Endothelial cell (in vitro differentiated cells): Measurements from ENCODE around the gene MICAL3. TPM values are rescaled to one million over a fixed set of nuclear protein-coding genes. Genes with fewer than 3 reads are reported as not detected.
A peak's percentile ranks its signal among the peaks of the same experiment; 100 is the strongest.

ENCODE experiments used
- DNase-seq: peaks from one replicate; pipeline ENCODE4 v3.0.0; 2021; ENCODE audit warnings: low spot score
- H3K27ac Mint-ChIP-seq: one replicate; pipeline ENCODE4 v1.8.0; 2021; ENCODE audit warnings: mixed read lengths, inconsistent platforms; ENCODE audit not compliant: unreplicated experiment
- H3K27me3 Mint-ChIP-seq: one replicate; pipeline ENCODE4 v1.8.0; 2021; ENCODE audit warnings: mild to moderate bottlenecking, moderate library complexity, mixed read lengths, inconsistent platforms; ENCODE audit not compliant: unreplicated experiment
- H3K36me3 Mint-ChIP-seq: one replicate; pipeline ENCODE4 v1.8.0; 2021; ENCODE audit warnings: mild to moderate bottlenecking, low read depth, mixed read lengths, inconsistent platforms; ENCODE audit not compliant: unreplicated experiment
- H3K4me1 Mint-ChIP-seq: one replicate; pipeline ENCODE4 v1.8.0; 2021; ENCODE audit warnings: mild to moderate bottlenecking, mixed read lengths, inconsistent platforms; ENCODE audit not compliant: unreplicated experiment
- H3K4me3 Mint-ChIP-seq: one replicate; pipeline ENCODE4 v1.8.0; 2021; ENCODE audit warnings: mild to moderate bottlenecking, mixed read lengths, inconsistent platforms; ENCODE audit not compliant: unreplicated experiment
- H3K9me3 Mint-ChIP-seq: one replicate; pipeline ENCODE4 v1.8.0; 2021; ENCODE audit warnings: mixed read lengths, inconsistent platforms; ENCODE audit not compliant: unreplicated experiment
- CTCF ChIP-seq: fragments of 200-600 bp; sonication (generic); IDR thresholded peaks from one replicate; pipeline ENCODE4 v1.5.0; 2021; ENCODE audit warnings: antibody characterized with exemption; ENCODE audit not compliant: unreplicated experiment
- total RNA-seq: library from RNA; stranded (reverse); fragmentation: NEBNext Ultra II Directional; extraction: Animal tissue kit (Norgen Biotek cat#: 25700); gene quantifications from one replicate; pipeline ENCODE4 v1.2.1, GENCODE V29; 2021; ENCODE audit not compliant: unreplicated experiment

Gene MICAL3
- total RNA-seq, 1 donor from 2014 or later = 54.3 TPM

GRCh38 chr22:17956630-17957029, 67.7 kb downstream of the MICAL3 start:
- H3K27me3 Mint-ChIP-seq = peaks cover 6% of the 10 kb centered on the region
- H3K27ac Mint-ChIP-seq = no peak overlapping the region
- peaks cover 13% of the 10 kb centered on the region for H3K4me1 Mint-ChIP-seq
- H3K36me3 Mint-ChIP-seq = no peaks in the 10 kb centered on the region
- H3K9me3 Mint-ChIP-seq = no peaks in the 10 kb centered on the region
- no peak for TF ChIP-seq CTCF
- no peak overlapping the region for H3K4me3 Mint-ChIP-seq
- no peak for DNase-seq

GRCh38 chr22:17955590-17956379, 68.6 kb downstream of the MICAL3 start:
- Mint-ChIP-seq H3K27ac (peak overlapping the region; percentile 3), H3K36me3 (no peaks in the 10 kb centered on the region), H3K27me3 (peaks cover 6% of the 10 kb centered on the region), H3K4me3 (no peak overlapping the region), H3K4me1 (peaks cover 19% of the 10 kb centered on the region), H3K9me3 (no peaks in the 10 kb centered on the region)
- no peak for TF ChIP-seq CTCF
- no peak for DNase-seq

- no peaks in the 10 kb centered on the region for H3K9me3 Mint-ChIP-seq
- peaks cover 21% of the 10 kb centered on the region for H3K4me1 Mint-ChIP-seq
- H3K27me3 Mint-ChIP-seq = peaks cover 6% of the 10 kb centered on the region
- no peak for TF ChIP-seq CTCF
- peak overlapping the region; percentile 3 for H3K27ac Mint-ChIP-seq
- no peak for DNase-seq
- no peak overlapping the region for H3K4me3 Mint-ChIP-seq
- no peaks in the 10 kb centered on the region for H3K36me3 Mint-ChIP-seq
These were observed 69.3 kb downstream of the MICAL3 start for GRCh38 chr22:17954860-17955587.

GRCh38 chr22:17954200-17954859, 70.0 kb downstream of the MICAL3 start:
- no peaks in the 10 kb centered on the region for H3K9me3 Mint-ChIP-seq
- DNase-seq = no peak
- H3K27ac Mint-ChIP-seq = no peak overlapping the region
- TF ChIP-seq CTCF = no peak
- H3K27me3 Mint-ChIP-seq = peaks cover 5% of the 10 kb centered on the region
- peaks cover 25% of the 10 kb centered on the region for H3K4me1 Mint-ChIP-seq
- H3K36me3 Mint-ChIP-seq = no peaks in the 10 kb centered on the region
- H3K4me3 Mint-ChIP-seq = peak overlapping the region; percentile 26

- H3K9me3 Mint-ChIP-seq = no peaks in the 10 kb centered on the region
- no peaks in the 10 kb centered on the region for H3K36me3 Mint-ChIP-seq
- TF ChIP-seq CTCF = no peak
- H3K4me3 Mint-ChIP-seq = no peak overlapping the region
- H3K27me3 Mint-ChIP-seq = peaks cover 5% of the 10 kb centered on the region
- no peak for DNase-seq
- H3K4me1 Mint-ChIP-seq = peaks cover 27% of the 10 kb centered on the region
- no peak overlapping the region for H3K27ac Mint-ChIP-seq
These were observed 71.2 kb downstream of the MICAL3 start for GRCh38 chr22:17953147-17953546.
